Left ventricle myocardium inferior (tissue), 1 donor: ENCODE data around the gene GEMIN8. TPM values are rescaled to one million over a fixed set of nuclear protein-coding genes. Genes with fewer than 3 reads are reported as not detected.

Experiments used
- DNase-seq: peaks from one replicate; pipeline ENCODE4 v3.0.0-alpha.2; 2020
- H3K27ac ChIP-seq: fragments of 200-600 bp; replicated peaks from 2 replicates; pipeline ENCODE4 v1.8.0; 2021
- H3K27me3 ChIP-seq: fragments of 200-600 bp; 2 replicates; pipeline ENCODE4 v1.8.0; 2021; ENCODE audit warnings: low read depth
- H3K36me3 ChIP-seq: fragments of 200-600 bp; 2 replicates; pipeline ENCODE4 v1.8.0; 2021
- H3K4me1 ChIP-seq: fragments of 200-600 bp; 2 replicates; pipeline ENCODE4 v1.8.0; 2021
- H3K4me3 ChIP-seq: fragments of 200-600 bp; 2 replicates; pipeline ENCODE4 v1.8.0; 2021; ENCODE audit warnings: mild to moderate bottlenecking, moderate library complexity
- H3K9me3 ChIP-seq: fragments of 200-600 bp; replicated peaks from 2 replicates; pipeline ENCODE4 v1.8.0; 2021
- intact Hi-C: fragments of 100-400 bp; cut with micrococcal nuclease; formaldehyde crosslinking; loops from one replicate; pipeline ENCODE4 v1.11.0; 2022
- total RNA-seq: library from RNA; stranded (reverse); fragmentation: NEBNext Ultra II Directional; extraction: Animal tissue kit (Norgen Biotek cat#: 25700); gene quantifications from one replicate; pipeline ENCODE4 v1.2.1, GENCODE V29; 2021
- TF ChIP-seq, protein P1 (sequence below): fragments of 200-600 bp; IDR thresholded peaks from 2 replicates; pipeline ENCODE4 v1.8.0; 2021; ENCODE audit warnings: antibody characterized with exemption, mild to moderate bottlenecking, borderline replicate concordance
- donor health status: DM: no; HTN: yes; CAD: no; lungs with severe emphysema.

Gene GEMIN8
- total RNA-seq, 1 donor from 2014 or later = 12.6 TPM

DNA sequence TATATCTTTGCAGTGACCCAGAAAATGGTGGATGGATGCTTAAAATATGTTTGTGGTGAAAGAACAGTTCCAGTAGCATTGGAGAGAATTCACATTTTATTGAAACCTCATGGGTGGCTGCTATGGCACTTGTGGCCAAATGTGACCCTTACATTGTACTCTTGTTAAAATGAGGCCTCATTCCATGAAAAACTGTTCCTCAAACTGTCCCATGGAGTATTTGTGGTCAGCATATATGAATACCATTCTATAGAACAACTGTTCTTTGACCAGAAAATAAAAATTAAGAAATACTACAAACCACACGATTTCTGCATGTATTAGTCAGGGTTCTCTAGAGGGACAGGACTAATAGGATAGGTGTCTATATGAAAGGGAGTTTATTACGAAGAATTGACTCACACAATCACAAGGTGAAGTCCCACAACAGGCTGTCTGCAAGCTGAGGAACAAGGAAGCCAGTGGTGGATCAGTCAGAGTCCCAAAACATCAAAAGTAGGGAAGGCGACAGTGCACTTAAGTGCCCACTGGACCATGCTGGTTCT lies 35.1 kb downstream of the GEMIN8 start:
- no peaks in the 10 kb centered on the region for H3K36me3 ChIP-seq
- no peak for DNase-seq
- intact Hi-C loops = no loop called here
- no peaks in the 10 kb centered on the region for H3K9me3 ChIP-seq
- H3K27me3 ChIP-seq = no peaks in the 10 kb centered on the region
- no peaks in the 10 kb centered on the region for H3K4me1 ChIP-seq
- H3K27ac ChIP-seq = no peak overlapping the region
- TF ChIP-seq, protein P1, sequence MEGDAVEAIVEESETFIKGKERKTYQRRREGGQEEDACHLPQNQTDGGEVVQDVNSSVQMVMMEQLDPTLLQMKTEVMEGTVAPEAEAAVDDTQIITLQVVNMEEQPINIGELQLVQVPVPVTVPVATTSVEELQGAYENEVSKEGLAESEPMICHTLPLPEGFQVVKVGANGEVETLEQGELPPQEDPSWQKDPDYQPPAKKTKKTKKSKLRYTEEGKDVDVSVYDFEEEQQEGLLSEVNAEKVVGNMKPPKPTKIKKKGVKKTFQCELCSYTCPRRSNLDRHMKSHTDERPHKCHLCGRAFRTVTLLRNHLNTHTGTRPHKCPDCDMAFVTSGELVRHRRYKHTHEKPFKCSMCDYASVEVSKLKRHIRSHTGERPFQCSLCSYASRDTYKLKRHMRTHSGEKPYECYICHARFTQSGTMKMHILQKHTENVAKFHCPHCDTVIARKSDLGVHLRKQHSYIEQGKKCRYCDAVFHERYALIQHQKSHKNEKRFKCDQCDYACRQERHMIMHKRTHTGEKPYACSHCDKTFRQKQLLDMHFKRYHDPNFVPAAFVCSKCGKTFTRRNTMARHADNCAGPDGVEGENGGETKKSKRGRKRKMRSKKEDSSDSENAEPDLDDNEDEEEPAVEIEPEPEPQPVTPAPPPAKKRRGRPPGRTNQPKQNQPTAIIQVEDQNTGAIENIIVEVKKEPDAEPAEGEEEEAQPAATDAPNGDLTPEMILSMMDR = no peak
- H3K4me3 ChIP-seq = no peak overlapping the region

DNA sequence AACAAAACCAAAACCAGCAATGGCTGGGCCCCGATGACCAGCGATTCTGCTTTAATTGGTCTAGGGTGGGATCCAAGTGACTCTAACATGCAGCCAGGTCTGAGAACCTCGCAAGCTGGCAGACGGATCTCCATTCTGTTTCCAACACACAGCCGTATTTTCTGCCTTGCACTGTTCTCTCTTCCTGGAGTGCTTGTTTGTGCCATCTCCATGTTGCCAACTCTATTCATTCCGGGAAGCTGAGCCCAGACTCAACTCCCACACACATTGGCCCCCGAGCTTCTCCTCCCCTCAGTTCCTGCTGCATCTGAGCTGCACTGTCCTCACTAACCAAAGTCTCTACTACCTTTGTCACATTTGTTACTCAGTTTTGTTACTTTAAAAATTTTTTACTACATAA lies 35.6 kb downstream of the GEMIN8 start:
- no peaks in the 10 kb centered on the region for H3K9me3 ChIP-seq
- TF ChIP-seq, protein P1 = no peak
- H3K4me1 ChIP-seq = no peaks in the 10 kb centered on the region
- no peak for DNase-seq
- no peaks in the 10 kb centered on the region for H3K36me3 ChIP-seq
- intact Hi-C loops = no loop called here
- H3K27me3 ChIP-seq = no peaks in the 10 kb centered on the region
- no peak overlapping the region for H3K4me3 ChIP-seq
- no peak overlapping the region for H3K27ac ChIP-seq

DNA sequence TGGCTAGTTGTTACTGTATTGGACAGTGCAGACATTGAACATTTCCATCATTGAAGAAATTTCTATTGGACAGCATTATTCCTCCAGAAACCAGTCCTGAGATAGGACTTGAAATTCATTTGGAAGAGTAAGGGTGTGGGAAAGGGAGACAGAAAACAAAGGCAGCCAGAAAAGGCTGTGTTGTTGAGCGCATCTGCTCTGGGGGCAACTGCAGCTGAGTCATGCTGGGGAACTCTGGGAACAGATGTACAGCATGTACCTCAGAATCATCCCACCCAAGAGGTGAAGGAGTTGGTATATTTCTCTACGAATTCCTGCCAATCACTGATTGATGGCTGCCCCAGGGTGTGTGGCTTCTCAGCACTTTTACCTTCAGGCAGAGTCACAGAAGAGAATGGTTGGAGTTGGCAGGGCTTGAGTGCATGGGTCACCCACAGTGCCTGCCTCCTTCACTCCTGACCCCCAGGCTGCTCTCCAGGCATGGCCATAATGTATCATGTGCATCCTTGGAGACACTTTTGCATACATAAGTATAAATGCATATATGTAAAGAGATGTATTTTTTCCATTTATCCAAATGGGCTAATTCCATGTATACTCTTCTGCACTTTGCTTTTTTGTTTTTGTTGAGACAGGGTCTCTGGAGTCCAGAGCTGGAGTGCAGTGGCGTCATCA lies 39.4 kb downstream of the GEMIN8 start:
- Histone ChIP-seq H3K27ac (no peak overlapping the region), H3K9me3 (no peaks in the 10 kb centered on the region), H3K4me1 (no peaks in the 10 kb centered on the region), H3K27me3 (no peaks in the 10 kb centered on the region), H3K4me3 (no peak overlapping the region), H3K36me3 (no peaks in the 10 kb centered on the region)
- intact Hi-C loops = no loop called here
- TF ChIP-seq, protein P1 = no peak
- DNase-seq = no peak

- Histone ChIP-seq H3K27me3 (no peaks in the 10 kb centered on the region), H3K9me3 (peaks cover 7% of the 10 kb centered on the region), H3K4me1 (no peaks in the 10 kb centered on the region), H3K4me3 (no peak overlapping the region), H3K27ac (no peak overlapping the region), H3K36me3 (no peaks in the 10 kb centered on the region)
- intact Hi-C loops = no loop called here
- TF ChIP-seq, protein P1 = no peak
- DNase-seq = no peak
Measured at GRCh38 chrX:13985697-13986435, 43.8 kb downstream of the GEMIN8 start.

DNA sequence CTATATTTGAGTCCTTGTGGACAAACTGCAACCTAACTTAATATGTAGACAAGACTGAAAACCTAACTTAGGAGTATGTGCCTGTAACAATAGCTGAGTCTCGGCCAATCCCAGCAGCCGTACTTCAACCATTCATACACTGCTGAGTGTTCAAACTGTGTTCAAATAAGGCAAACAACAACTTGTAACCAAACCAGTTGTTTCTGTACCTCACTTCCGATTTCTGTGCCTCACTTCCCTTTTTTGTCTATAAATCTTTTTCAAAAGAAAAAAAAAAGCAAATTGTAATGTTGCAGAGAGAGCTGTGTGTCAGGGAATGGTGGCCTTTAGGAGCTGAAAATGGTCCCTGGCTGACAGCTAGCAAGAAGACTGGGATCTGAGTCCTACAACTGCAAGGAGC lies 46.0 kb downstream of the GEMIN8 start:
- Histone ChIP-seq H3K9me3 (peaks cover 7% of the 10 kb centered on the region), H3K4me3 (no peak overlapping the region), H3K27me3 (no peaks in the 10 kb centered on the region), H3K36me3 (no peaks in the 10 kb centered on the region), H3K27ac (no peak overlapping the region), H3K4me1 (no peaks in the 10 kb centered on the region)
- no peak for DNase-seq
- TF ChIP-seq, protein P1 = no peak
- intact Hi-C loops = no loop called here
